PC-9 (cell line): ENCODE results near the gene CABLES2. TPM values are rescaled to one million over a fixed set of nuclear protein-coding genes. Genes with fewer than 3 reads are reported as not detected.

Experiments
- BruUV-seq: library from RNA; stranded (reverse); fragments of 400-500 nt; replicated peaks from 2 replicates; lab custom pipeline; 2021; lab: Mats Ljungman, UMichigan
- CTCF ChIA-PET: fragments of 300-600 bp; sonication (Branson Sonifier 250); formaldehyde crosslinking; loops from one replicate; lab custom pipeline; 2022; ENCODE audit warnings: antibody characterized with exemption; lab: Charles Lee
- POLR2A ChIA-PET: fragments of 300-600 bp; sonication (Branson Sonifier 250); formaldehyde crosslinking; loops from one replicate; lab custom pipeline; 2022; ENCODE audit warnings: antibody characterized with exemption; ENCODE audit not compliant: unreplicated experiment; lab: Charles Lee
- DNase-seq, 2 experiments: peaks; one replicate each; pipeline versions ENCODE4 v3.0.0 to v3.0.0-alpha.2; 2015 to 2022; ENCODE audit warnings: mixed read lengths in 1 of 2
- H2AFZ ChIP-seq: fragments of 200-600 bp; sonication (generic); 2 replicates; pipeline ENCODE4 v1.8.1; 2017; ENCODE audit warnings: antibody characterized with exemption
- H3F3A ChIP-seq: fragments of 200-600 bp; sonication (generic); 2 replicates; pipeline ENCODE4 v1.8.1; 2017; ENCODE audit warnings: antibody characterized with exemption, mild to moderate bottlenecking, low read depth; ENCODE audit not compliant: insufficient read depth
- H3K27ac ChIP-seq: fragments of 200-600 bp; sonication (generic); 2 replicates; pipeline ENCODE4 v1.6.1; 2016; ENCODE audit warnings: mixed run types
- H3K27me3 ChIP-seq: fragments of 200-600 bp; sonication (generic); 2 replicates; pipeline ENCODE4 v1.6.1; 2016; ENCODE audit warnings: low read depth, mixed run types; ENCODE audit not compliant: insufficient read depth
- H3K36me3 ChIP-seq: fragments of 200-600 bp; sonication (generic); 2 replicates; pipeline ENCODE4 v1.6.1; 2016; ENCODE audit warnings: low read depth, mixed run types
- H3K4me1 ChIP-seq: fragments of 200-600 bp; sonication (generic); replicated peaks from 2 replicates; pipeline ENCODE4 v1.6.1; 2016; ENCODE audit warnings: mixed run types; ENCODE audit not compliant: insufficient read depth
- H3K4me2 ChIP-seq: fragments of 200-600 bp; sonication (generic); 2 replicates; pipeline ENCODE4 v1.6.1; 2017; ENCODE audit warnings: mixed run types
- H3K4me3 ChIP-seq: fragments of 200-600 bp; sonication (generic); 2 replicates; pipeline ENCODE4 v1.6.1; 2016; ENCODE audit warnings: mixed run types
- H3K79me2 ChIP-seq: fragments of 200-600 bp; sonication (generic); 2 replicates; pipeline ENCODE4 v1.6.1; 2017; ENCODE audit warnings: low read depth, mixed run types
- H3K9me2 ChIP-seq: fragments of 200-600 bp; sonication (generic); 2 replicates; pipeline ENCODE4 v1.8.1; 2017; ENCODE audit warnings: mild to moderate bottlenecking; ENCODE audit not compliant: insufficient read depth
- H3K9me3 ChIP-seq: fragments of 200-600 bp; sonication (generic); 2 replicates; pipeline ENCODE4 v1.8.1; 2016; ENCODE audit warnings: low read depth; ENCODE audit not compliant: insufficient read depth
- H4K20me1 ChIP-seq: fragments of 200-600 bp; sonication (generic); 2 replicates; pipeline ENCODE4 v1.8.1; 2017; ENCODE audit not compliant: insufficient read depth
- CTCF ChIP-seq: fragments of 200-600 bp; sonication (generic); conservative IDR thresholded peaks from 2 replicates; pipeline ENCODE4 v1.6.1; 2017; ENCODE audit warnings: mixed run types, antibody characterized with exemption, mild to moderate bottlenecking, moderate library complexity
- EZH2 ChIP-seq: fragments of 200-600 bp; sonication (generic); IDR thresholded peaks from 2 replicates; pipeline ENCODE4 v1.8.0; 2017; ENCODE audit warnings: antibody characterized with exemption, low read depth
- intact Hi-C: fragments of 100-400 bp; cut with micrococcal nuclease; formaldehyde crosslinking; loops from one replicate; pipeline ENCODE4 v1.10.0; 2022; ENCODE audit not compliant: unreplicated experiment
- total RNA-seq: library from RNA; stranded (reverse); gene quantifications from 2 replicates; pipeline ENCODE4 v1.2.3, GENCODE V29; 2021

The CABLES2 gene
- total RNA-seq, 1 experiment from 2014 or later, result 14.1 TPM

GRCh38 chr20:62352402-62353288, 54.4 kb downstream of the CABLES2 start:
- DNase-seq, result peak in 1 of 2 experiments; percentile 89

GRCh38 chr20:62351469-62352401, 55.4 kb downstream of the CABLES2 start:
- DNase-seq, result no peak
- Histone ChIP-seq H3K9me3 (no peaks in the 10 kb centered on the region), H3K36me3 (peaks cover 23% of the 10 kb centered on the region), H3K9me2 (no peaks in the 10 kb centered on the region), H3K27me3 (no peaks in the 10 kb centered on the region), H4K20me1 (peaks cover 41% of the 10 kb centered on the region), H3F3A (peaks cover 83% of the 10 kb centered on the region), H3K4me3 (no peak overlapping the region; the same call in 1 of the 2 replicates), H3K27ac (peak overlapping the region; percentile 87), H3K79me2 (peaks cover 85% of the 10 kb centered on the region), H3K4me1 (peaks cover 71% of the 10 kb centered on the region), H3K4me2 (peak overlapping the region; percentile 67), H2AFZ (no peak overlapping the region)
- no TSS peak for BruUV-seq
- TF ChIP-seq CTCF, result no peak
- no peak for TF ChIP-seq EZH2
- ChIA-PET CTCF (interaction anchor here (0.6 to 1.3 kb wide), 2 partner anchors 14 to 24 kb away, joined by 3 to 6 read pairs; no protein-coding TSS in a partner anchor), POLR2A (interaction anchor here (0.7 to 1.0 kb wide), 2 partner anchors 18 to 31 kb away, joined by 6 read pairs; no protein-coding TSS in a partner anchor)
- intact Hi-C loops, result loop anchor here (2.0 kb wide), 1 partner anchor 31 kb away; no protein-coding TSS in a partner anchor

More at GRCh38 chr20:62352402-62353288, 54.4 kb downstream of the CABLES2 start:
- H3K27me3 ChIP-seq, result no peaks in the 10 kb centered on the region
- H3K4me2 ChIP-seq, result peak overlapping the region; percentile 28; the same call in 1 of the 2 replicates
- H2AFZ ChIP-seq, result no peak overlapping the region
- H3K79me2 ChIP-seq, result peaks cover 85% of the 10 kb centered on the region
- no peak overlapping the region for H3K4me3 ChIP-seq
- TF ChIP-seq CTCF (no peak), EZH2 (no peak)
- H3F3A ChIP-seq, result peaks cover 79% of the 10 kb centered on the region
- peaks cover 32% of the 10 kb centered on the region for H4K20me1 ChIP-seq
- H3K4me1 ChIP-seq, result peaks cover 80% of the 10 kb centered on the region
- no peaks in the 10 kb centered on the region for H3K9me2 ChIP-seq
- H3K36me3 ChIP-seq, result peaks cover 14% of the 10 kb centered on the region
- H3K9me3 ChIP-seq, result no peaks in the 10 kb centered on the region
- no TSS peak for BruUV-seq
- CTCF ChIA-PET, result interaction anchor here (0.6 to 1.3 kb wide), 2 partner anchors 13 to 30 kb away, joined by 3 to 6 read pairs; no protein-coding TSS in a partner anchor
- peak overlapping the region; percentile 87 for H3K27ac ChIP-seq
- intact Hi-C loops, result no loop called here
- POLR2A ChIA-PET, result interaction anchor here (0.5 to 1.1 kb wide), 3 partner anchors 13 to 30 kb away, joined by 4 to 8 read pairs (median 6); no protein-coding TSS in a partner anchor
